ENCODE data around the gene NF1.

Gene NF1

DNA sequence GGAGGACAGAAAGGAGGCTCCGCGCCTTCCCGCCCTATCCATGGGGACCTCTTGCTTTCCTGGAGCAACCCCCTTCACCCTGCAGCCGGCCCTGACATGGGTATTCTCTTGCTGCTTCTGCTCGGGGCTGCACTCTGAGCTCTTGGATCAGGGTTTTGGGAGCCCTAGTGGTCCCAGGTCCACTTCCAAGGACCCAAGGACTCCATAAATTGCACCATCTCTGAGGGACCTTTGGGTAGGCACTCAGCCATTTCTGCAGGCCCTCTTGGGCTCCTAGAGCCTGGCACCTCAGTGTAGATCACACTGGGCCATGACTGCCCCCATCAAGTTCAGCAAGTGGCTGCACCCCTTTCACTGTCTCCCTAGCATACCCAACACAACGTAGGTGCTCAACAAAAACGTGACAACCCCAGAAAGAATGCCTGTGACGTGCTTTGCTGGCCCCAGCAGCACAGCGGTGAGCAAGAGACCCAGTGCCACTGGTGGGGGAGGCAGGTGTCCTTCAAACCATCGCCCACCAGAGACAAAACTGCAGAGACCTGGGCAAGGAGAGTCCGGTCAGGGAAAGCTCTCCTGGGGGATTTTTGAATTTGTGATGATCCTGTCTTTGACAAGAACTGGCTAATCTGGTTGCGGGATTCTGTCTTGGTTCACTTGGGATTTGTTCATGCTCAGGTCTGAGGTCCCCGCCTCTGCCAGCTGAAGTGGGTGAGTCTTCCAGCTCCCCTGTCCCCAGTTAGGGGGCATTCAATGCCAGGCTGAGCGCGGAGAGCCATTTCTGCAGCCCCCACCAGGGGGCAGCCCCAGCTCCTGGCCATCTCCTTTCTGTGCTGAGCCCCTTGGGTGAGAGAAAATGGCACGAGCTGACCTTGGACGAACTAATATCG lies 294.2 kb downstream of the NF1 start:
- no peak for DNase-seq (ENCODE audit: low spot score)

DNA sequence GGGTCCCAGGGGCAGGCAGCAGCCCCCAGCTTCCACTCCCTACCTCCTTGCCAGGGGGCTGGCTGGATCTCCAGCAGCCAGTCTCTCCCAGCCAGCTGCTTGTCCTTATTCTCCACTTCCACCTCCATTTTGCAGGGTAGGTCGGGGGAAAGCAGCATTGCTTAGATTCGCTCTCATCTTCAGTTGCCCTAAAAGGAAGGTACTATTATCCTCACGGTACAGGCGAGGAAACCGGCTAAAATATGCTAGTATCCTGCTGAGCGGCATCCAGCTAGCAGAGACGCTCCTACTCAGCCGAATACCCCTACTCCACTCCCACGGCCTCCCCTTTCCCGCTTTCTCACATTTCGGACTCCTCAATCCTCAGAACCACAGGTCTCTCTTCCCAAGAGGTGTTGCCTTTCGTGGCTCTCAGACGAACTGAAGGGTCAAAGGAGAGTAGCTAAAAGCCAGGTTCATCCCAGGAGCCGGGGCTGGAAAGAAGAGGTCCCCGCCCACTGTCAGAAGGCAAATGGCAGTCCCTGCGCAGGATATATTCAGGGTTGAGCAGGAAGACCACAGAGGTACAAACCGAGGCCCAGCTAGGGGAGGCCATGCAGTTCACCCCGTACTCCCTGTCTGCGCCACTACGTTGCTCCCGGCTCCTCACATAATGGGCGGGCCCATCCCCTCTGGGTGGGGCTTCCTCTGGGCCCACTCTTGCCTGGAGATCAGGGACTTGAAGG lies 295.0 kb downstream of the NF1 start:
- DNase-seq (ENCODE audit: low spot score), result no peak

GRCh38 chr17:31390426-31390747 lies 295.6 kb downstream of the NF1 start:
- no peak for DNase-seq (ENCODE audit: low spot score)

- no peak for DNase-seq (ENCODE audit: low spot score)
These were observed 296.1 kb downstream of the NF1 start for GRCh38 chr17:31390748-31391495.

GRCh38 chr17:31391496-31391949 lies 296.7 kb downstream of the NF1 start, which contains the start of gene RAB11FIP4:
Gene RAB11FIP4, plus strand, starts transcription at chr17:31391675. Its CDS starts 178 bp downstream, at chr17:31391853.
- DNase-seq (ENCODE audit: low spot score), result no peak

GRCh38 chr17:31392002-31392855 lies 297.5 kb downstream of the NF1 start:
- no peak for DNase-seq (ENCODE audit: low spot score)

- no peak for DNase-seq (ENCODE audit: low spot score)
These were observed 298.3 kb downstream of the NF1 start for GRCh38 chr17:31392856-31393748.

DNA sequence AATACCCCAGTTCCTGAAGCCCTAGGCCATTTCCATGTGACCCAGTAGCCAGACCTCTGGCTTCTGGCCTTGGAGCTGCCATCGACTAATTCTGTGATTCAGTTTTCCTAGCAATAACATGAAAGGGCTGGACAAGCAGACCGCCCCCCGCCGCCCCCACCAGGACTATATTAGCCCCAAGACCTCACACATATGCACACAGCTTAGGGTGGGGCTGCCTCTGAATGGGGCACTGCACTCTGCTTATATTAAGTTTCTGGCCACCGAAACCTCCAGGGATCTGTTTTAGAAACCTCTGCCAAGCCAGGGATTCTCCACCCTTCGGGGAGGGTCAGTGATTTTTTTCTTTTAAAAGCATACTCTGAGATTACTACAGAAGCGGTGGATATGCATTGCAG lies 299.0 kb downstream of the NF1 start:
- DNase-seq (ENCODE audit: low spot score), result no peak

DNA sequence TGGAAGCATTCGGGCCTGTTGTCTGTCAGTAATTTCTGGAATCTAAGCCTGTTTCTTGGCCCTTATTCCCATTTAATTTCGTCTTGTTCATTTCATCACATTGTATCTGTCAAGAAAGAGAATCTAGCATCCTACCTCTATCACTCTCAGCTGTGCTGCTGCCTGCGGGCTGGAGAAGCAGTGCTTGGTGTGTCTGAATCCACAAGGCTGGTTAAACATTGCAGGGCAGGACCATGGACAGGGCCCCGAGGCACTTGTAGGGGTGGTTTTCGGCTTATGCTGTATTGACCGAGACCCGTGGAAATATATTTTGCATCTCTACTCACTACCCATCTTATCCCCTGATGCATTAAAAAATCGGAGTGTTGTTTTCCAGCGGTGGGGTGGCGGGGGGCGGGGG lies 299.8 kb downstream of the NF1 start:
- DNase-seq (ENCODE audit: low spot score), result no peak

DNA sequence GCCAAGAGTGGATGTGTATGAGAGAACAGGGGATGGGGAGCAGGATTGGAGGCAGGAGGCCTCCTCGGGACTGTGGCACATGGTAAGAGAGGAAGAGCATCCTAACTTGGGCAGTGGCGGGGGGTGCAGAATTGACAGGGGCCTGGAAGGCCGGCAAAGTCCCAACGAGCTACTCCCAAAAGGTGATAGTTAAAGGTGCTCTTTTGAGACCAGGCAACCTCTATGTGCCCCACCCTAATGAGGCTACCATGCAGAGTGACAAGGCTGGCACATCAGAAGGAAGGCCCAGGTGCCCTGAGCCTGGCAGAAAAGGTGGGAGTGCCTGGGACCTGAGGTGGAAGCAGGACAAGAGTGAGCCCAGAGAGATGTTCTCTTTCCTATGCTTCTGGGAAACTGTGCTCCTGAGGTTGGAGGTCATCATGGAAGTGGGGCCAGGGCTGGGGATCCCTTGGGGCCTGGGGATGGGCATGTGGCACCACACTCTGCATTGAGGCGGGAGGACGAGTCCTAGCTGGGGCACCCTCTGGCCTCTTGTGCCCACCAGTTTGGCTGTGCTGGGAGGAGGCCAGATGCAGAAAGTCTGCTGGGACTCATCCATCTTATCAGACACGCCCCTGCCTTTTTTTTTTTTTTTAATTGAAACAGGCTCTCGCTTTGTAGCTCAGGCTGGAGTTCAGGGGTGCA lies 302.6 kb downstream of the NF1 start:
- no peak for DNase-seq (ENCODE audit: low spot score)

GRCh38 chr17:31398381-31399311 lies 303.9 kb downstream of the NF1 start:
- no peak for DNase-seq (ENCODE audit: low spot score)

DNA sequence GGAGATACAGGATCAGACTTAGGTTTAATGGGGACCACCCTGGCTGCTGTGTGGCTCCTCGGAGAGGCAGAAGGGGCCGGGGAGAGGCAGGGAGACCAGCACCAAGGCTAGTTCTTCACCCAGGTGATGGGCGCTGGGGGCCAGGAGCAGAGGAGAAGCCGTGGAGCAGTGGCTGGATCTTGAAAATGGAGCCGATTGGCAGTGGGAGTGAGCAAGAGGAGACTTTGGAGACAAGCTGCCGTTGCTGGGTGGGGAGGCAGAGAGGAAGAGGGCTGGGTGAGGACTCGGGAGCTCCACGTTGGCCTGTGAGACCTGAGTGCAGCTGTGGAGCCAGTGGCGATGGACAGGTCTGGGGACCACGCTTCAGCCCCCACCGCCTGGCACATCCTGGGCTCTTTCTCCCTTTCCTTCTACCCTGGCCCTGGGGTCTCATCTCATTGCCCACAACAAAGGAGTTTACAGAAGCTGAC lies 305.7 kb downstream of the NF1 start:
- DNase-seq (ENCODE audit: low spot score), result no peak

DNA sequence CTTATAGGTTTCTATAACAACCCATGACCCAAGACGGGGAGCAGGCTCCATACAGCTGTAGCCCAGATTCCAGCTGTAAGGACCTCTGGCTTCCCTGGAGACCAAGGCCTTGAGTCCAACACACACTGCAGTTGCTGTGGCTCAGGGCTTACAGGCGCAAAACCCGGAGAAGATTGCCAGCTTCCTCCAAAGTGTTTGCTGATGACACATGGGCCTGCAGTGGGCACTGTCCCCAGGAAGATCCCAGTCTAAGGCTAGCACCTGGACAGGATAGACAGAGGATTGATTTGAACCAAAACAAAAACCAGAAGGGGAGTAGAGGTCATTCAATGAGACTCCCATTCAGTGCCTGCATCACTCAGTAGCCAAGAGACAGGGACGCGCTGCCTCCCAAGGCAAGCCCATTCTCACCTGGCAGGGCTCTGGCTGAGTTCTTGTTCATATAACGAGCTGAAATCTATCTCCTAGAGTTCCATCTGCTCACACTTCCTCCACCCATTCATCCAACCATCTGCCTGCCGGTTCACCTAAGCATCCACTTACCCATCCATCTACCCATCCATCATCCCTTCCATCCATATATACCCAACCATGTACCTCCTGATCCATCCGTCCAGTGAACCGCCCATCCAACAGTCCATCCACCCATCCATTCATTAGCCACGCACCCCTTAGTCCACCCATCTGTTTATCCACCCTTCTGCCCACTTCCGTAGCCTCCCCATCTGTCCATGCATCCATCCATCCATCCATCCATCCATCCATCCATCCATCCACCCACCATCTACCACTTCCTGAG lies 306.9 kb downstream of the NF1 start:
- no peak for DNase-seq (ENCODE audit: low spot score)

GRCh38 chr17:31404028-31404949 lies 309.5 kb downstream of the NF1 start:
- no peak for DNase-seq (ENCODE audit: low spot score)

- DNase-seq (ENCODE audit: low spot score), result no peak
These were observed 311.2 kb downstream of the NF1 start for GRCh38 chr17:31405890-31406371.

DNA sequence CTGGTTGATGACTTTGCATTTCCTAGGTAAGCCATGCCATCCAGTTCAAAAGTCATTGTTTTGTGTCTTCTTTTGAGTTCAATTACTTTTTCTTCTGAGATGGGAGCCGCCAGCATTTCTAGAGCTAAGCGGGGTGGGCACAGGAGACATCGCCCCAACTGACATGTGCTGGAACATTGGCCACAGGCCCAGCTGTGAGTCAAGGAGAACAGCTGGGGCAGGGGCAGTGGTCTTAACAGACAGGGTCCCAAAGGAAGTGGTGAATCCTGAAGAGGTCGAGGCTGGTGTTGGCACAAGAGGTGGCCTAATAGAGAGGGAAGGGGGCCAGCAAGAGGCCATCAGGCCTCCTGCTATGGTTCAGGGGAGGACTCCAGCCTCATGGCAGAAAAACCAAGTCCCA lies 313.8 kb downstream of the NF1 start:
- DNase-seq (ENCODE audit: low spot score), result no peak

All from SW480 (cell line).